D721Med (cell line): Measurements from ENCODE around the gene TFAP2B.

Source experiments
- DNase-seq: peaks from one replicate; pipeline ENCODE4 v3.0.0; 2011; ENCODE audit warnings: low spot score; ENCODE audit not compliant: insufficient read length
- FAIRE-seq: peaks from 2 replicates; lab custom pipeline; 2011; peaks lifted over from hg19 to GRCh38; lab: Jason Lieb, UNC
- TF ChIP-seq, protein P1 (sequence below): IDR thresholded peaks from 2 replicates; pipeline ENCODE4 v1.5.1; 2012; ENCODE audit warnings: mild to moderate bottlenecking, control low read depth; ENCODE audit not compliant: insufficient read depth; ENCODE audit errors: missing control alignments

TFAP2B gene

DNA sequence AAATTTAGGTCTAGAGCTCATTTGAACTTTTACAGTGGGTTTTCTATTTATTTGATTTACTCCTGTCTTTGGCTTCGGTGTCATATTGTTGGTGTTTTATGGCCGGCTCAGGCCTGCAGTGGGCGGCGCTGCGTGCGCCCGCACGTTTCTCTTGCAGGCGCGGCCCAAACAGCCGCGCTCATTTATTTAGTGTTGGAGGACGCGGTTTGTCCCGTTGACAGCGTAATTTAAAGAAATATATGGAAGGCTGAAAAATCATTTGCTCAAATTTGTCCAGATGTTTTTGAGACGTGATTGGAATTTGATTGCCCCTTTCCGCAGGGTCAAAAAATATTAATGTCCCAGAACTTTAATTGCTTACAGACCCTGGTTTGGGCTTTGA is 22.1 kb downstream of the TFAP2B start:
- DNase-seq (no peak), FAIRE-seq (no peak)
- TF ChIP-seq, protein P1, sequence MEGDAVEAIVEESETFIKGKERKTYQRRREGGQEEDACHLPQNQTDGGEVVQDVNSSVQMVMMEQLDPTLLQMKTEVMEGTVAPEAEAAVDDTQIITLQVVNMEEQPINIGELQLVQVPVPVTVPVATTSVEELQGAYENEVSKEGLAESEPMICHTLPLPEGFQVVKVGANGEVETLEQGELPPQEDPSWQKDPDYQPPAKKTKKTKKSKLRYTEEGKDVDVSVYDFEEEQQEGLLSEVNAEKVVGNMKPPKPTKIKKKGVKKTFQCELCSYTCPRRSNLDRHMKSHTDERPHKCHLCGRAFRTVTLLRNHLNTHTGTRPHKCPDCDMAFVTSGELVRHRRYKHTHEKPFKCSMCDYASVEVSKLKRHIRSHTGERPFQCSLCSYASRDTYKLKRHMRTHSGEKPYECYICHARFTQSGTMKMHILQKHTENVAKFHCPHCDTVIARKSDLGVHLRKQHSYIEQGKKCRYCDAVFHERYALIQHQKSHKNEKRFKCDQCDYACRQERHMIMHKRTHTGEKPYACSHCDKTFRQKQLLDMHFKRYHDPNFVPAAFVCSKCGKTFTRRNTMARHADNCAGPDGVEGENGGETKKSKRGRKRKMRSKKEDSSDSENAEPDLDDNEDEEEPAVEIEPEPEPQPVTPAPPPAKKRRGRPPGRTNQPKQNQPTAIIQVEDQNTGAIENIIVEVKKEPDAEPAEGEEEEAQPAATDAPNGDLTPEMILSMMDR = no peak

DNA sequence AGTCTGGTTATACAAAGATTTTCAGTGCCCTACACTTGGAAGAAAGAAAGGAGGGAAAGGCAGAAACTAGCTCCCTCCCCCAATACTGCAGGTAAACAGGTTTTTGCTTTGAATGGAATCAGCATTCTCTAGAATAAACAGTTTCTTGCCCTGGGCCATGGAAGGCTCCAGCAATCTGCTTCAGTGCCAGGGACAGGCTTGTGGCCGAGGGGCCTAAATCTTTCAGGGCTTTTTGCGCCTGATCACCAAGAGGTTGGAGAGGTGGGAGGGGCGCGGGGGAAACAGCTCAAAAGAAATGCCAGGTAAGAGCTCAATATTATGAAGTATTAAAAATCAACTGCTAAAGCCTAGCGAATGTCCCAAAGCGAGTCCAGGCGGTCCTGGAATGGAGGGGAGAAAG is 23.8 kb downstream of the TFAP2B start:
- TF ChIP-seq, protein P1 = no peak
- no peak for FAIRE-seq
- DNase-seq = no peak

DNA sequence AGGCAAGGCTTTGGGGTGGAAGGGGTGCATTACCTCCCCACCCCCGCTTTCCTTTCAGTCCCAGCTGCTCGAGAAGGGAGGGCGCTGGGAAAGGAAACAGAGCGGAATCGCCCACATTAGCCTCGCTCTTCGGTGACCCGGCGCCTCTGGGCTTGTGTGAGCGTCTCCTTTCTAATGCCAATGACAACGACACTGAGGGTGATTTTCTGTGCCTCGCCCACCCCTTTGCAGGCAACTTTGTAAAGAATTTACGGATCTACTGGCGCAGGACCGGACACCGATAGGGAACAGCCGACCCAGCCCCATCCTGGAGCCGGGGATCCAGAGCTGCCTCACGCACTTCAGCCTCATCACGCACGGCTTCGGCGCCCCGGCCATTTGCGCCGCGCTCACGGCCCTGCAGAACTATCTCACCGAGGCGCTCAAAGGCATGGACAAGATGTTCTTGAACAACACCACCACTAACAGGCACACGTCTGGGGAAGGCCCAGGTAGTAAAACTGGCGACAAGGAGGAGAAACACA is 24.3 kb downstream of the TFAP2B start:
- DNase-seq = no peak
- FAIRE-seq = no peak
- TF ChIP-seq, protein P1 = no peak

DNA sequence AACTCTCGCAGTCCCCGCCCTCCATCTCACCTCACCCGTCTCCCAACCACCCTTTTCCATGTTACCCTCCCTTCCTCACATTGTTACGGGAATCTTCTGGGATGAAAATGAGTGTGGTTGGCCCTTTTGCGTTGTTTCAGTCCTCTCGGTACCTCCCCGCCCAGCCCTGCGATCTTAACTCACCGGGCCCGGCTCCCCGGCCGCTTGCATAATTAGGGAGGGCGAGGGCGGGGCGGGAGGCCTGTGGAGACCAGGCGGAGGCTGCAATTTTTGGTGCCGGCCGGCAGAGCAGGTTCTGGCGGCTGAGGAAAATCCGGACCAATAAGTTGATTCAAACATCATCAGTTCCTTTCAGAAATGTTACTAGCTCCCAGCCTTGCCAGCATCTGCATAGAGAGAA is 25.2 kb downstream of the TFAP2B start:
- no peak for DNase-seq
- no peak for FAIRE-seq
- TF ChIP-seq, protein P1 = no peak

DNA sequence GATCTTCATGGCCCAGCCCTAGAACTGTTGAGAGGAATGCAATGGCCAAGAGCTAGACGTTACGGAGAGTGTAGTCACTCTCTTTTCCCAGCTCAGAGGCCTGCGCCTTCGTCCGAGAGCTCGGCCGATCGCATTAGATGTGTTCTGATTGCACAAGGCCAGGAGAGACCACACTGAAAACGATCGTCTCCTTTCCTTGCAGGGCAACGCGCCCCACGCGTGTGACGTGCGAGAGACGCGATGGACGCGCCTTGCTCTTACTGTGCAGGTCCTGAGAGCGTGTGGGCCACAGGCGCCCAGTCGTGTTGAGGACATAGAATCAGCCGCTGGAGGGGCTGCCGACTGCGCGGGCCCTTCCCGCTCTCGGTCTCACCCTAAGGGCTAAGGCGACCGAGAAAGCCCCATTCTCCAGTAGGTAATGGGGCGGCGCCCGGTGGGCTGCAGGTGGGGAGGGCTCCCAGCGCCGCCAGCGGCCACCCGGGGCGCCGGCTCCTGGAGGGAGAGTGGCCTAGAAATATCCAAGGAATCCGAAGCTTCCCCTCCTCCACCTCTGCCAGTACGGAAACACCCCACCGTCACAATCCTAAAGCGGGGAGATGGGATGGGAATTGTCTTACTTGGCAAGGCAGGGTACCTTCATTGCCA is 26.9 kb downstream of the TFAP2B start:
- TF ChIP-seq, protein P1 = no peak
- no peak for DNase-seq
- no peak for FAIRE-seq

DNA sequence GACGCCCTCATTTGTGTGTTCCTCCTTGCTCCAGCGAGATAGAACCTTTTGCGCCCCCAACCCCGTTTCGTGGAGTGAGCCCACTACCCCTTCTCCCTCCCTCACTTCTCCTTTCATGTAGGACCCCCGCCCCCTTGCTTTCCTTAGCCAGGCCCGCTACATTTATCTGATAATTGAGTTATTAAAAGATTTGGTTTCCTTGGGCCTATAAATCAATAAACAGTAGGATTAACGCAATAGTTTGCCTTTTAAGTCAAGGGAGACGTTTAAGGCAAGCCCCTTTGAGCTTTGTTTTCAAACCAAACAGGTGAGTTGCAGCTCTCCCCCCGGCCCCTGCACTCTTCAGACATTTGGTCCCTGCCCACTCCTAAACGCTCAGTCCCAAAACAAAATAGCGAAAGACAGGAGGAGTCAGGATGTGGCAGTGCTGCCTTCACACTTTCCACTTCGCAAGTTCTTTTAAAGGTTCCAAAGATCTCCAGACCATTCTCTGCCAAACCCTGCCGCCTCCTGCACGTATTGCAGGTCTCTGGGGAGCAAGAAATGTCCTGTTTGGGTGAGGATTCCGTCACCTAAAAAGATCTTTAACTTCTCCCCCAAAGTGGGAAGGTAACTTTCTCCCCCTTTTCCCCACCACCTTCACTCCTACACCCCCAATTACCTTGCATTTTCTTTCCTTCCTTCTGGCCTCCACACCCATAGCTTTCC is 27.6 kb downstream of the TFAP2B start:
- DNase-seq (no peak), FAIRE-seq (no peak)
- TF ChIP-seq, protein P1 = no peak

DNA sequence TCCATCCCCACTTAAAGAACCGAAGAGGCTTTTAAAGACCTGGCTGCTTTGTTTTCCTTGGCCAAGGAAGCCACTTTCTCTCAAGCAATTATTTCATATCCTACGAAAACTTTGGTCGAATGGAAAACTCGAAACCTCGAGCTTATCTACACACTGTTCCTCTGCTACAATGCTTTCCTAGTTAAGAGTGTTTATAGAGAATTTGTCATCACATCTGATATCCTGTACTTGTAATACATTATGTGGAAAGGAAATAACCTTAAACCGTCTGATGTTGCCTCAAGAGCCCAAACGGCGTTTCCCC is 28.1 kb downstream of the TFAP2B start:
- no peak for DNase-seq
- no peak for FAIRE-seq
- TF ChIP-seq, protein P1 = no peak
